Activated naive CD4-positive, alpha-beta T cell treated with anti-CD3 and anti-CD28 coated beads, Interleukin-2, amount 50 U/mL, for 16 hours (primary cell): ENCODE measurements around the gene RNF150.
"Not testable (repeated sequence)": the region's sequence is repeated elsewhere in the genome, so short reads cannot be mapped to it uniquely, and the experiment has no call there.

Source experiments
- DNase-seq: peaks from one replicate; pipeline ENCODE4 v3.0.0-alpha.2; 2020

The RNF150 gene

GRCh38 chr4:140856621-140857062 lies 276.6 kb downstream of the RNF150 start:
- DNase-seq: no peak

- no peak for DNase-seq
Measured at GRCh38 chr4:140854168-140854567, 279.1 kb downstream of the RNF150 start.

- no peak for DNase-seq
Measured at GRCh38 chr4:140851804-140852203, 281.5 kb downstream of the RNF150 start.

- no peak for DNase-seq
Measured at GRCh38 chr4:140851032-140851636, 282.1 kb downstream of the RNF150 start.

GRCh38 chr4:140849526-140849925 lies 283.7 kb downstream of the RNF150 start:
- DNase-seq: no peak

- no peak for DNase-seq
Measured at GRCh38 chr4:140846736-140847135, 286.5 kb downstream of the RNF150 start.

GRCh38 chr4:140844061-140844460 lies 289.2 kb downstream of the RNF150 start:
- no peak for DNase-seq

- DNase-seq: no peak
Measured at GRCh38 chr4:140841186-140841585, 292.1 kb downstream of the RNF150 start.

- DNase-seq: no peak
Measured at GRCh38 chr4:140839888-140840790, 293.1 kb downstream of the RNF150 start.

GRCh38 chr4:140839406-140839805 lies 293.9 kb downstream of the RNF150 start:
- DNase-seq: no peak

GRCh38 chr4:140837736-140838135 lies 295.5 kb downstream of the RNF150 start:
- no peak for DNase-seq

GRCh38 chr4:140834839-140835495 lies 298.3 kb downstream of the RNF150 start:
- DNase-seq: no peak

GRCh38 chr4:140833280-140833679 lies 300.0 kb downstream of the RNF150 start:
- no peak for DNase-seq

- DNase-seq: no peak
Measured at GRCh38 chr4:140829825-140830224, 303.4 kb downstream of the RNF150 start.

- no peak for DNase-seq
Measured at GRCh38 chr4:140826701-140827027, 306.6 kb downstream of the RNF150 start.

- DNase-seq: not testable (repeated sequence)
Measured at GRCh38 chr4:140820520-140820919, 312.7 kb downstream of the RNF150 start.

GRCh38 chr4:140819610-140820009 lies 313.7 kb downstream of the RNF150 start:
- DNase-seq: no peak

GRCh38 chr4:140818433-140818832 lies 314.8 kb downstream of the RNF150 start:
- no peak for DNase-seq

- DNase-seq: no peak
Measured at GRCh38 chr4:140816806-140817510, 316.3 kb downstream of the RNF150 start.

GRCh38 chr4:140813804-140814203 lies 319.5 kb downstream of the RNF150 start:
- DNase-seq: no peak

- DNase-seq: no peak
Measured at GRCh38 chr4:140812916-140813315, 320.4 kb downstream of the RNF150 start.

- no peak for DNase-seq
Measured at GRCh38 chr4:140811429-140811828, 321.8 kb downstream of the RNF150 start.

- not testable (repeated sequence) for DNase-seq
Measured at GRCh38 chr4:140810591-140811169, 322.6 kb downstream of the RNF150 start.
